Panc1 (cell line): ENCODE results near the gene SEC62. TPM values are rescaled to one million over a fixed set of nuclear protein-coding genes. Genes with fewer than 3 reads are reported as not detected.

ENCODE experiments used
- ATAC-seq: fragments of 200-7000 bp; cut with Tn5 transposase; 2 replicates; pipeline ENCODE4 v1.9.1; 2020; ENCODE audit warnings: mild to moderate bottlenecking, moderate library complexity
- BruUV-seq: library from RNA; stranded (reverse); fragments of 400-500 nt; replicated peaks from 2 replicates; lab custom pipeline; 2021; lab: Mats Ljungman, UMichigan
- CTCF ChIA-PET: fragments of 300-600 bp; sonication (Branson Sonifier 250); formaldehyde crosslinking; loops from one replicate; lab custom pipeline; 2022; ENCODE audit warnings: antibody characterized with exemption; lab: Charles Lee
- POLR2A ChIA-PET: fragments of 300-600 bp; sonication (Branson Sonifier 250); formaldehyde crosslinking; loops from one replicate; lab custom pipeline; 2022; ENCODE audit warnings: antibody characterized with exemption; lab: Charles Lee
- DNase-seq: peaks from one replicate; pipeline ENCODE4 v3.0.0-alpha.2; 2010; ENCODE audit warnings: low read depth, low spot score
- H3K27ac ChIP-seq: 2 replicates; pipeline ENCODE4 v1.5.1; 2011; ENCODE audit warnings: mild to moderate bottlenecking, low read length, inconsistent platforms
- H3K27me3 ChIP-seq: fragments of 200-500 bp; sonication (Bioruptor generic); 2 replicates; pipeline ENCODE4 v1.6.0; 2014; ENCODE audit warnings: low read length, inconsistent platforms; ENCODE audit not compliant: control insufficient read depth, insufficient read depth
- H3K36me3 ChIP-seq: fragments of 200-500 bp; sonication (Bioruptor generic); 2 replicates; pipeline ENCODE4 v1.5.1; 2014; ENCODE audit warnings: inconsistent platforms, mild to moderate bottlenecking, low read length, moderate library complexity; ENCODE audit not compliant: control insufficient read depth, insufficient read depth
- H3K4me1 ChIP-seq: 2 replicates; pipeline ENCODE4 v1.5.1; 2011; ENCODE audit warnings: inconsistent platforms, mild to moderate bottlenecking, low read length, moderate library complexity; ENCODE audit not compliant: control insufficient read depth, insufficient read depth
- H3K4me3 ChIP-seq, 2 experiments: 2 replicates each; pipeline ENCODE4 v1.5.1; 2011 to 2012; ENCODE audit warnings: low read depth in 2 of 2, low read length in 2 of 2, mild to moderate bottlenecking in 2 of 2, inconsistent platforms in 1 of 2, moderate library complexity in 1 of 2
- H3K9me3 ChIP-seq: fragments of 200-500 bp; sonication (Bioruptor generic); 2 replicates; pipeline ENCODE4 v1.5.1; 2014; ENCODE audit warnings: low read depth, mild to moderate bottlenecking, inconsistent platforms, low read length, moderate library complexity; ENCODE audit not compliant: control insufficient read depth, insufficient read depth
- CTCF ChIP-seq: fragments of 450-650 bp; IDR thresholded peaks from 2 replicates; pipeline ENCODE4 v1.5.1; 2017; ENCODE audit warnings: mild to moderate bottlenecking
- POLR2AphosphoS5 ChIP-seq: IDR thresholded peaks from 2 replicates; pipeline ENCODE4 v1.6.1; 2012; ENCODE audit warnings: mild to moderate bottlenecking, low read depth, low read length, moderate library complexity
- SIN3A ChIP-seq: IDR thresholded peaks from 2 replicates; pipeline ENCODE4 v1.6.1; 2012; ENCODE audit warnings: low read depth, mild to moderate bottlenecking, low read length, moderate library complexity, borderline replicate concordance; ENCODE audit not compliant: insufficient read depth
- TCF7L2 ChIP-seq: IDR thresholded peaks from 2 replicates; pipeline ENCODE4 v1.6.1; 2011; ENCODE audit warnings: mild to moderate bottlenecking, low read depth, low read length, inconsistent platforms
- in situ Hi-C: cut with HindIII; loops from 2 replicates; pipeline ENCODE4 v1.10.0; 2016; ENCODE audit warnings: low sequenced_read_pairs, low pct_unique_long_range_greater_than_20kb
- intact Hi-C: fragments of 100-400 bp; cut with micrococcal nuclease; formaldehyde crosslinking; loops from one replicate; pipeline ENCODE4 v1.10.0; 2022; ENCODE audit not compliant: unreplicated experiment
- total RNA-seq: library from RNA; stranded (reverse); gene quantifications from one replicate; pipeline ENCODE4 v1.2.1, GENCODE V29; 2021; ENCODE audit not compliant: unreplicated experiment
- TF ChIP-seq, protein P1 (sequence below), 2 experiments: IDR thresholded peaks; 2 replicates each; pipeline ENCODE4 v1.6.1; 2011 to 2012; ENCODE audit warnings: low read depth in 2 of 2, control low read depth in 1 of 2, low read length in 1 of 2, mild to moderate bottlenecking in 1 of 2, moderate library complexity in 1 of 2; ENCODE audit not compliant: insufficient read depth in 1 of 2

SEC62 gene
- total RNA-seq, 1 experiment from 2014 or later: 89.9 TPM

- no peaks in the 10 kb centered on the region for H3K9me3 ChIP-seq
- peaks cover 20% of the 10 kb centered on the region for H3K27me3 ChIP-seq
- ChIA-PET POLR2A (interaction anchor here (0.7 kb wide), 1 partner anchor 46 kb away, joined by 6 read pairs; no protein-coding TSS in a partner anchor), CTCF (no interaction called here)
- TF ChIP-seq TCF7L2 (no peak), SIN3A (no peak), CTCF (no peak), POLR2AphosphoS5 (no peak)
- TF ChIP-seq, protein P1, sequence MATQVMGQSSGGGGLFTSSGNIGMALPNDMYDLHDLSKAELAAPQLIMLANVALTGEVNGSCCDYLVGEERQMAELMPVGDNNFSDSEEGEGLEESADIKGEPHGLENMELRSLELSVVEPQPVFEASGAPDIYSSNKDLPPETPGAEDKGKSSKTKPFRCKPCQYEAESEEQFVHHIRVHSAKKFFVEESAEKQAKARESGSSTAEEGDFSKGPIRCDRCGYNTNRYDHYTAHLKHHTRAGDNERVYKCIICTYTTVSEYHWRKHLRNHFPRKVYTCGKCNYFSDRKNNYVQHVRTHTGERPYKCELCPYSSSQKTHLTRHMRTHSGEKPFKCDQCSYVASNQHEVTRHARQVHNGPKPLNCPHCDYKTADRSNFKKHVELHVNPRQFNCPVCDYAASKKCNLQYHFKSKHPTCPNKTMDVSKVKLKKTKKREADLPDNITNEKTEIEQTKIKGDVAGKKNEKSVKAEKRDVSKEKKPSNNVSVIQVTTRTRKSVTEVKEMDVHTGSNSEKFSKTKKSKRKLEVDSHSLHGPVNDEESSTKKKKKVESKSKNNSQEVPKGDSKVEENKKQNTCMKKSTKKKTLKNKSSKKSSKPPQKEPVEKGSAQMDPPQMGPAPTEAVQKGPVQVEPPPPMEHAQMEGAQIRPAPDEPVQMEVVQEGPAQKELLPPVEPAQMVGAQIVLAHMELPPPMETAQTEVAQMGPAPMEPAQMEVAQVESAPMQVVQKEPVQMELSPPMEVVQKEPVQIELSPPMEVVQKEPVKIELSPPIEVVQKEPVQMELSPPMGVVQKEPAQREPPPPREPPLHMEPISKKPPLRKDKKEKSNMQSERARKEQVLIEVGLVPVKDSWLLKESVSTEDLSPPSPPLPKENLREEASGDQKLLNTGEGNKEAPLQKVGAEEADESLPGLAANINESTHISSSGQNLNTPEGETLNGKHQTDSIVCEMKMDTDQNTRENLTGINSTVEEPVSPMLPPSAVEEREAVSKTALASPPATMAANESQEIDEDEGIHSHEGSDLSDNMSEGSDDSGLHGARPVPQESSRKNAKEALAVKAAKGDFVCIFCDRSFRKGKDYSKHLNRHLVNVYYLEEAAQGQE (IDR thresholded peaks at IDR 0.05; ENCODE audit: insufficient read depth in 1 of 2, low read depth in 2 of 2, low read length in 1 of 2): no peak
- H3K4me3 ChIP-seq: no peak overlapping the region
- BruUV-seq: no TSS peak
- H3K36me3 ChIP-seq: no peaks in the 10 kb centered on the region
- ATAC-seq (no peak), DNase-seq (no peak)
- H3K4me1 ChIP-seq: no peaks in the 10 kb centered on the region
- intact Hi-C loops: no loop called here
- H3K27ac ChIP-seq: no peak overlapping the region
- in situ Hi-C loops: no loop called here
Observed at GRCh38 chr3:170043506-170043905, 76.9 kb downstream of the SEC62 start.

- BruUV-seq: no TSS peak
- no peak for ATAC-seq
Observed at GRCh38 chr3:170044271-170044670, 77.7 kb downstream of the SEC62 start.

GRCh38 chr3:170044795-170045244, 78.2 kb downstream of the SEC62 start:
- in situ Hi-C loops (no loop called here), intact Hi-C loops (no loop called here)
- H3K27ac ChIP-seq: no peak overlapping the region
- H3K4me3 ChIP-seq: no peak overlapping the region
- ChIA-PET POLR2A (no interaction called here), CTCF (interaction anchor here (1.0 kb wide), 1 partner anchor 18 kb away, joined by 3 read pairs; no protein-coding TSS in a partner anchor)
- peaks cover 12% of the 10 kb centered on the region for H3K27me3 ChIP-seq
- no peaks in the 10 kb centered on the region for H3K4me1 ChIP-seq
- TF ChIP-seq POLR2AphosphoS5 (no peak), CTCF (no peak)
- TF ChIP-seq, protein P1 (IDR thresholded peaks at IDR 0.05; ENCODE audit: insufficient read depth in 1 of 2, low read depth in 2 of 2, low read length in 1 of 2): no peak
- H3K9me3 ChIP-seq: no peaks in the 10 kb centered on the region
- ATAC-seq (no peak), DNase-seq (no peak)
- no peaks in the 10 kb centered on the region for H3K36me3 ChIP-seq
- no TSS peak for BruUV-seq

More at GRCh38 chr3:170044271-170044670, 77.7 kb downstream of the SEC62 start:
- no peaks in the 10 kb centered on the region for H3K9me3 ChIP-seq
- POLR2A ChIA-PET: no interaction called here
- no peaks in the 10 kb centered on the region for H3K4me1 ChIP-seq
- intact Hi-C loops: no loop called here
- no peak for DNase-seq
- H3K36me3 ChIP-seq: no peaks in the 10 kb centered on the region
- no peak for TF ChIP-seq POLR2AphosphoS5
- no peak for TF ChIP-seq TCF7L2
- no peak overlapping the region for H3K27ac ChIP-seq
- in situ Hi-C loops: no loop called here
- peaks cover 15% of the 10 kb centered on the region for H3K27me3 ChIP-seq
- H3K4me3 ChIP-seq: no peak overlapping the region
- CTCF ChIA-PET: interaction anchor here (1.0 kb wide), 1 partner anchor 18 kb away, joined by 3 read pairs; no protein-coding TSS in a partner anchor
